Neutrophil (primary cell): ENCODE results near the gene BMP2K.
"Not testable (repeated sequence)": the region's sequence is repeated elsewhere in the genome, so short reads cannot be mapped to it uniquely, and the experiment has no call there.

Experiments
- H3K27ac ChIP-seq: fragments of 200-600 bp; sonication (generic); 2 replicates; pipeline ENCODE4 v1.5.1; 2016; ENCODE audit warnings: mild to moderate bottlenecking, moderate library complexity
- H3K27me3 ChIP-seq: fragments of 200-600 bp; sonication (generic); 2 replicates; pipeline ENCODE4 v1.6.0; 2016; ENCODE audit warnings: mild to moderate bottlenecking
- H3K36me3 ChIP-seq: fragments of 200-600 bp; sonication (generic); 2 replicates; pipeline ENCODE4 v1.5.1; 2017
- H3K4me1 ChIP-seq, 2 experiments: fragments of 200-600 bp in 1 of 2; sonication (generic) in 1 of 2; 1 replicate in 1 of 2; 2 replicates in 1 of 2; pipeline versions ENCODE4 v1.5.1 to v1.6.1; 2013 to 2016; ENCODE audit warnings: low read depth in 1 of 2, low read length in 1 of 2, mild to moderate bottlenecking in 1 of 2, moderate library complexity in 1 of 2; ENCODE audit not compliant: control insufficient read depth in 1 of 2, insufficient read depth in 1 of 2
- H3K4me3 ChIP-seq, 2 experiments: fragments of 200-600 bp in 1 of 2; sonication (generic) in 1 of 2; 1 replicate in 1 of 2; 2 replicates in 1 of 2; pipeline ENCODE4 v1.5.1; 2013 to 2016; ENCODE audit warnings: low read depth in 1 of 2, low read length in 1 of 2, mild to moderate bottlenecking in 1 of 2, moderate library complexity in 1 of 2
- H3K9me3 ChIP-seq: fragments of 200-600 bp; sonication (generic); 2 replicates; pipeline ENCODE4 v1.5.1; 2016
- CTCF ChIP-seq: fragments of 200-600 bp; sonication (generic); IDR thresholded peaks from 2 replicates; pipeline ENCODE4 v1.5.1; 2016; ENCODE audit warnings: antibody characterized with exemption

BMP2K gene

DNA sequence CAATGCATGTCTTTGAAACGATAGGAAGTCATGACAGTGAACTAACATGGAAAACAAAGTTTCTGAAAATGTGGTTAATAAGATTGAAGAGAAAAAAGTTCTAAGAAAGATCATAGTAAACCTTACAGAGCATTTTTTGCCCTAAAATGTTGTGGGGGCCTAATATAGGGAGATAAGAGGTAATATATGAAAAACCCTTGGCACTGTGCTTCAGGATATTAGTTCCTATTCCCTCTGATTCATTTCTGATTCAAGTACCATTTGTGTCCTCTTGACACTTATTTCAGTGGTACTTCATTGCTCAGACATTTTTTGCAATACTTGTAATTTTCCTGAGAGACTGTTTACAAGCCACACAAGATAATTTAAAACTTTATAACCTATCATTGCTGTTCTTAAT, 128.0 kb downstream of the BMP2K start:
- H3K36me3 ChIP-seq: no peaks in the 10 kb centered on the region
- no peak overlapping the region for H3K27ac ChIP-seq
- H3K4me3 ChIP-seq: no peak overlapping the region
- H3K9me3 ChIP-seq: no peaks in the 10 kb centered on the region
- H3K4me1 ChIP-seq: no peaks in the 10 kb centered on the region
- H3K27me3 ChIP-seq: no peaks in the 10 kb centered on the region
- TF ChIP-seq CTCF: no peak

DNA sequence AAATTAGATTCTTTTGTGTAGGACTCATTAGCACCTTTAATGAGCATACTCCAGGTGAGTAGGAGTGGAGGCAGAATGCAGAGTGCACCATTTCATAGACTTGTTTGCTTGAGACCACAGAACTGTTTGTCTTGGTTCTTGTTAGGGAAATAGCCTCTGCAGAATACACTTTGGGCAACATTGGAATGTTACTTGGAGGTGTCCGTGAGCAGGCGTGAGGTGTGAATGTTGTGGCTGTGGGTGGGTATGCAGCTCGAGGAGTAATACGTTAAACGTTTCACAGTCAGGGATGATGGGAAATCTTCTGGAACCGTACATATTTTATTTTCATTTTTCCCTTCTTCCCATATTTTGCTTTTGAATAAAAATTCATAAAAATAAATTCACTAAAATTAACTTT, 131.5 kb downstream of the BMP2K start:
- H3K9me3 ChIP-seq: no peaks in the 10 kb centered on the region
- no peak overlapping the region for H3K4me3 ChIP-seq
- no peak overlapping the region for H3K27ac ChIP-seq
- no peak for TF ChIP-seq CTCF
- H3K36me3 ChIP-seq: peaks cover 25% of the 10 kb centered on the region
- H3K4me1 ChIP-seq: no peaks in the 10 kb centered on the region
- H3K27me3 ChIP-seq: no peaks in the 10 kb centered on the region

- not testable (repeated sequence) for H3K4me1 ChIP-seq, H3K27me3 ChIP-seq, H3K4me3 ChIP-seq, H3K9me3 ChIP-seq, H3K27ac ChIP-seq
- H3K36me3 ChIP-seq: peaks cover 25% of the 10 kb centered on the region
Observed at GRCh38 chr4:78908974-78909373, 132.8 kb downstream of the BMP2K start.

DNA sequence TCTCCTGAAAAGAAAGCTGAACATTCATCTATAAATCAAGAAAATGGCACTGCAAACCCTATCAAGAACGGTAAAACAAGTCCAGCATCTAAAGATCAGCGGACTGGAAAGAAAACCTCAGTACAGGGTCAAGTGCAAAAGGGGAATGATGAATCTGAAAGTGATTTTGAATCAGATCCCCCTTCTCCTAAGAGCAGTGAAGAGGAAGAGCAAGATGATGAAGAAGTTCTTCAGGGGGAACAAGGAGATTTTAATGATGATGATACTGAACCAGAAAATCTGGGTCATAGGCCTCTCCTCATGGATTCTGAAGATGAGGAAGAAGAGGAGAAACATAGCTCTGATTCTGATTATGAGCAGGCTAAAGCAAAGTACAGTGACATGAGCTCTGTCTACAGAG, 134.5 kb downstream of the BMP2K start:
- TF ChIP-seq CTCF: no peak
- peaks cover 25% of the 10 kb centered on the region for H3K36me3 ChIP-seq
- no peaks in the 10 kb centered on the region for H3K27me3 ChIP-seq
- H3K27ac ChIP-seq: no peak overlapping the region
- H3K4me1 ChIP-seq: no peaks in the 10 kb centered on the region
- no peaks in the 10 kb centered on the region for H3K9me3 ChIP-seq
- H3K4me3 ChIP-seq: no peak overlapping the region

- TF ChIP-seq CTCF: no peak
- Histone ChIP-seq H3K4me1 (no peaks in the 10 kb centered on the region), H3K9me3 (no peaks in the 10 kb centered on the region), H3K4me3 (no peak overlapping the region), H3K27me3 (no peaks in the 10 kb centered on the region), H3K27ac (no peak overlapping the region), H3K36me3 (no peaks in the 10 kb centered on the region)
Observed at GRCh38 chr4:78922207-78922606, 146.1 kb downstream of the BMP2K start.

GRCh38 chr4:78923464-78924312, 147.5 kb downstream of the BMP2K start:
- no peaks in the 10 kb centered on the region for H3K36me3 ChIP-seq
- H3K9me3 ChIP-seq: no peaks in the 10 kb centered on the region
- H3K4me1 ChIP-seq: no peaks in the 10 kb centered on the region
- H3K27me3 ChIP-seq: no peaks in the 10 kb centered on the region
- no peak for TF ChIP-seq CTCF
- no peak overlapping the region for H3K27ac ChIP-seq
- H3K4me3 ChIP-seq: no peak overlapping the region
